Natural killer cell (primary cell): ENCODE data around the gene POC1B. TPM values are rescaled to one million over a fixed set of nuclear protein-coding genes. Genes with fewer than 3 reads are reported as not detected.

ENCODE experiments used
- ATAC-seq, 3 donors: fragments of 150-1000 bp in 2 of 3; fragments of 200-7000 bp in 1 of 3; cut with Tn5 transposase; 1 replicate in 1 of 3; 2 replicates in 2 of 3; pipeline ENCODE4 v1.10.0; 2021; ENCODE audit warnings: mild to moderate bottlenecking in 2 of 3, moderate library complexity in 2 of 3
- DNase-seq, 2 donors: peaks; one replicate each; pipeline versions ENCODE4 v3.0.0 to v3.0.0-alpha.2; 2013 to 2021; ENCODE audit warnings: mixed read lengths in 1 of 2
- H3K27ac ChIP-seq: one replicate; pipeline ENCODE4 v1.5.1; 2013; ENCODE audit warnings: mild to moderate bottlenecking, low read length
- H3K27me3 ChIP-seq: one replicate; pipeline ENCODE4 v1.6.1; 2013; ENCODE audit warnings: low read length; ENCODE audit not compliant: control insufficient read depth, insufficient read depth
- H3K36me3 ChIP-seq: one replicate; pipeline ENCODE4 v1.6.1; 2013; ENCODE audit warnings: low read length; ENCODE audit not compliant: control insufficient read depth, insufficient read depth
- H3K4me1 ChIP-seq: one replicate; pipeline ENCODE4 v1.6.1; 2013; ENCODE audit warnings: low read length; ENCODE audit not compliant: control insufficient read depth, insufficient read depth
- H3K4me3 ChIP-seq: one replicate; pipeline ENCODE4 v1.5.1; 2013; ENCODE audit warnings: low read length
- H3K9me3 ChIP-seq: one replicate; pipeline ENCODE4 v1.6.1; 2013; ENCODE audit warnings: low read length; ENCODE audit not compliant: control insufficient read depth, insufficient read depth
- H3K27ac Mint-ChIP-seq, 2 donors: one replicate each; pipeline ENCODE4 v1.8.0; 2022; ENCODE audit warnings: mild to moderate bottlenecking in 2 of 2, mixed read lengths in 2 of 2, moderate library complexity in 1 of 2
- H3K27me3 Mint-ChIP-seq, 2 donors: one replicate each; pipeline ENCODE4 v1.8.0; 2022; ENCODE audit warnings: low read depth in 2 of 2, mixed read lengths in 2 of 2
- H3K36me3 Mint-ChIP-seq: one replicate; pipeline ENCODE4 v1.8.0; 2022; ENCODE audit warnings: mixed read lengths
- H3K4me1 Mint-ChIP-seq, 2 donors: one replicate each; pipeline ENCODE4 v1.8.0; 2022; ENCODE audit warnings: mixed read lengths in 2 of 2
- H3K4me3 Mint-ChIP-seq: one replicate; pipeline ENCODE4 v1.8.0; 2022; ENCODE audit warnings: mild to moderate bottlenecking, moderate library complexity, mixed read lengths
- H3K9me3 Mint-ChIP-seq, 2 donors: one replicate each; pipeline ENCODE4 v1.8.0; 2022; ENCODE audit warnings: mixed read lengths in 2 of 2
- WGBS: methylation state at CpG from one replicate; pipeline ENCODE4 v1.1.7; 2013; ENCODE audit warnings: missing lambda C conversion rate; ENCODE audit not compliant: insufficient coverage; 5-methylcytosine and 5-hydroxymethylcytosine counted together
- intact Hi-C: fragments of 100-400 bp; cut with micrococcal nuclease; formaldehyde crosslinking; loops from one replicate; pipeline ENCODE4 v1.14.2; 2022
- total RNA-seq, 4 donors: library from RNA; stranded (reverse); fragments of 120-200 nt in 1 of 4; gene quantifications; one replicate each; pipeline versions ENCODE4 v1.2.3 to v1.2.4, GENCODE V29; 2013 to 2022
- TF ChIP-seq, protein P1 (sequence below): fragments of 200-600 bp; IDR thresholded peaks from one replicate; pipeline ENCODE4 v1.8.0; 2022; ENCODE audit warnings: antibody characterized with exemption

Gene POC1B
- total RNA-seq, 3 donors from 2014 or later (not counting 1 experiment from before 2014, with no cell fraction given), result 29.8 to 40.9 (median 38.0) TPM

GRCh38 chr12:89448951-89449371 lies 76.9 kb downstream of the POC1B start:
- Histone ChIP-seq H3K9me3 (no peaks in the 10 kb centered on the region), H3K4me1 (no peaks in the 10 kb centered on the region), H3K27ac (no peak overlapping the region), H3K27me3 (no peaks in the 10 kb centered on the region), H3K4me3 (no peak overlapping the region), H3K36me3 (peaks cover 3% of the 10 kb centered on the region)
- Mint-ChIP-seq H3K9me3 (no peaks in the 10 kb centered on the region), H3K4me3 (no peak overlapping the region), H3K27me3 (no peaks in the 10 kb centered on the region), H3K4me1 (peaks cover 19 to 25% of the 10 kb centered on the region in 2 donors), H3K27ac (no peak overlapping the region), H3K36me3 (peaks cover 12% of the 10 kb centered on the region)
- intact Hi-C loops, result no loop called here
- WGBS, result 77% methylated on average over 2 of the region's 2 CpGs
- TF ChIP-seq, protein P1, sequence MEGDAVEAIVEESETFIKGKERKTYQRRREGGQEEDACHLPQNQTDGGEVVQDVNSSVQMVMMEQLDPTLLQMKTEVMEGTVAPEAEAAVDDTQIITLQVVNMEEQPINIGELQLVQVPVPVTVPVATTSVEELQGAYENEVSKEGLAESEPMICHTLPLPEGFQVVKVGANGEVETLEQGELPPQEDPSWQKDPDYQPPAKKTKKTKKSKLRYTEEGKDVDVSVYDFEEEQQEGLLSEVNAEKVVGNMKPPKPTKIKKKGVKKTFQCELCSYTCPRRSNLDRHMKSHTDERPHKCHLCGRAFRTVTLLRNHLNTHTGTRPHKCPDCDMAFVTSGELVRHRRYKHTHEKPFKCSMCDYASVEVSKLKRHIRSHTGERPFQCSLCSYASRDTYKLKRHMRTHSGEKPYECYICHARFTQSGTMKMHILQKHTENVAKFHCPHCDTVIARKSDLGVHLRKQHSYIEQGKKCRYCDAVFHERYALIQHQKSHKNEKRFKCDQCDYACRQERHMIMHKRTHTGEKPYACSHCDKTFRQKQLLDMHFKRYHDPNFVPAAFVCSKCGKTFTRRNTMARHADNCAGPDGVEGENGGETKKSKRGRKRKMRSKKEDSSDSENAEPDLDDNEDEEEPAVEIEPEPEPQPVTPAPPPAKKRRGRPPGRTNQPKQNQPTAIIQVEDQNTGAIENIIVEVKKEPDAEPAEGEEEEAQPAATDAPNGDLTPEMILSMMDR, result no peak
- DNase-seq (no peak), ATAC-seq (no peak)

- H3K9me3 Mint-ChIP-seq, result no peaks in the 10 kb centered on the region
- no peak overlapping the region for H3K27ac ChIP-seq
- peaks cover 12% of the 10 kb centered on the region for H3K36me3 Mint-ChIP-seq
- H3K27me3 ChIP-seq, result no peaks in the 10 kb centered on the region
- peaks cover 3% of the 10 kb centered on the region for H3K36me3 ChIP-seq
- H3K4me3 Mint-ChIP-seq, result no peak overlapping the region
- intact Hi-C loops, result no loop called here
- TF ChIP-seq, protein P1, result no peak
- peaks cover 18 to 28% of the 10 kb centered on the region in 2 donors for H3K4me1 Mint-ChIP-seq
- H3K27ac Mint-ChIP-seq, result peak overlapping the region in 1 of 2 donors; percentile 19
- no peaks in the 10 kb centered on the region for H3K4me1 ChIP-seq
- H3K9me3 ChIP-seq, result no peaks in the 10 kb centered on the region
- H3K4me3 ChIP-seq, result no peak overlapping the region
- DNase-seq (no peak), ATAC-seq (no peak)
- H3K27me3 Mint-ChIP-seq, result no peaks in the 10 kb centered on the region
Observed at GRCh38 chr12:89448526-89448925, 77.3 kb downstream of the POC1B start.

GRCh38 chr12:89439941-89440340 lies 85.9 kb downstream of the POC1B start:
- H3K27ac Mint-ChIP-seq, result no peak overlapping the region
- ATAC-seq (no peak), DNase-seq (no peak)
- H3K27me3 ChIP-seq, result no peaks in the 10 kb centered on the region
- H3K9me3 ChIP-seq, result no peaks in the 10 kb centered on the region
- peaks cover 7% of the 10 kb centered on the region for H3K4me1 ChIP-seq
- H3K4me1 Mint-ChIP-seq, result peaks cover 25 to 31% of the 10 kb centered on the region in 2 donors
- intact Hi-C loops, result no loop called here
- H3K36me3 Mint-ChIP-seq, result peaks cover 6% of the 10 kb centered on the region
- no peak overlapping the region for H3K4me3 Mint-ChIP-seq
- H3K4me3 ChIP-seq, result no peak overlapping the region
- WGBS, result 85% methylated on average over 4 of the region's 4 CpGs
- TF ChIP-seq, protein P1, result no peak
- no peaks in the 10 kb centered on the region for H3K9me3 Mint-ChIP-seq
- H3K36me3 ChIP-seq, result no peaks in the 10 kb centered on the region
- no peak overlapping the region for H3K27ac ChIP-seq
- H3K27me3 Mint-ChIP-seq, result no peaks in the 10 kb centered on the region

DNA sequence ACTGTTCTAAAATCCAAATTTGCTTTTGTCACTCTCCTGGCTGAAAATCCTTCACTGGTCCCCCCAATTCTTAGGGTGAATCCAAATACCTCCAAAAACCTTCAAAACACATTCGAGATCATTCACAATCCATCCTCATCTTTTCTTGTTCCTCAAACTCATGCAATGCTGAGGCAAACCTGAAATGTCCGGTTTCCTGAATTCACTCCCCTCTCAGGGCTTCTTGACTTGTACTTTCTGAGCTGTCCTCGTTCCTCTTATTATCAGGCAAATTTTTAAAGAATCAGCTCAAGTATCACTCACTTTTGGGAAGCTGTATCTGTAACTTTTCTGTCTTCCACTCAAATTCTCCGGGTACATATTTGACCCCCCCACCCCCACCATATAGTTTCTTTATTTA lies 88.6 kb downstream of the POC1B start:
- Histone ChIP-seq H3K4me3 (no peak overlapping the region), H3K27me3 (no peaks in the 10 kb centered on the region), H3K4me1 (peaks cover 7% of the 10 kb centered on the region), H3K27ac (no peak overlapping the region), H3K9me3 (no peaks in the 10 kb centered on the region), H3K36me3 (no peaks in the 10 kb centered on the region)
- Mint-ChIP-seq H3K36me3 (no peaks in the 10 kb centered on the region), H3K27ac (no peak overlapping the region), H3K4me3 (no peak overlapping the region), H3K4me1 (peaks cover 13 to 21% of the 10 kb centered on the region in 2 donors), H3K9me3 (no peaks in the 10 kb centered on the region), H3K27me3 (no peaks in the 10 kb centered on the region)
- intact Hi-C loops, result no loop called here
- WGBS, result 92% methylated on average over 4 of the region's 4 CpGs
- ATAC-seq (no peak), DNase-seq (no peak)
- TF ChIP-seq, protein P1, result no peak
